ENCODE data around the gene C2CD3.

C2CD3 gene

DNA sequence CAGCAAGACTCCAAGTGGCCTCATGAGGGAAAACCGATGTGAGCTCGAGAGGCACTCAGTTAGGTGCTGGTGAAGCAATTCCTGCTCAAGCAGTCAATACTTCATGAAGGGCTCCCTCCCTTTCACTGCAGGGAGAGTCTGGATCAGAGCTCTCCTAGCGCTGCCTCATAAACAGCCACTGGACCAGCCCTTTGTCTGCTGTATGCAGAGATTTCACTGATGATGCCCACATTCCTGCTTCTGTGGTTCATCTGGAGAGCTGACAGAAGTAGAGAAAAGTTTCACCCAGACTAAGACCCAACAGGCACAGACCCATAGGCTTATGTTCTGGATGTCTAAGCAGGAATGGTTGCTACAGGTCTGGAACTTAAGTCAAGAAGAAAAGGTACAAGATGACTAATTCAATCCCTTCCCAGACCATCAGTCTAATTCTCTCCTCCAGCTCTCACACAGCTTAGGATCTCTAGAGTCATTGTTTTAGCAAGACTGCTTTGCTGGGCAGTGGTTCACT is 192.2 kb downstream of the C2CD3 start:
- peak; percentile 59 for DNase-seq (ENCODE audit: low spot score)

GRCh38 chr11:73977856-73978519 is 192.8 kb downstream of the C2CD3 start:
- no peak for DNase-seq (ENCODE audit: low spot score)

DNA sequence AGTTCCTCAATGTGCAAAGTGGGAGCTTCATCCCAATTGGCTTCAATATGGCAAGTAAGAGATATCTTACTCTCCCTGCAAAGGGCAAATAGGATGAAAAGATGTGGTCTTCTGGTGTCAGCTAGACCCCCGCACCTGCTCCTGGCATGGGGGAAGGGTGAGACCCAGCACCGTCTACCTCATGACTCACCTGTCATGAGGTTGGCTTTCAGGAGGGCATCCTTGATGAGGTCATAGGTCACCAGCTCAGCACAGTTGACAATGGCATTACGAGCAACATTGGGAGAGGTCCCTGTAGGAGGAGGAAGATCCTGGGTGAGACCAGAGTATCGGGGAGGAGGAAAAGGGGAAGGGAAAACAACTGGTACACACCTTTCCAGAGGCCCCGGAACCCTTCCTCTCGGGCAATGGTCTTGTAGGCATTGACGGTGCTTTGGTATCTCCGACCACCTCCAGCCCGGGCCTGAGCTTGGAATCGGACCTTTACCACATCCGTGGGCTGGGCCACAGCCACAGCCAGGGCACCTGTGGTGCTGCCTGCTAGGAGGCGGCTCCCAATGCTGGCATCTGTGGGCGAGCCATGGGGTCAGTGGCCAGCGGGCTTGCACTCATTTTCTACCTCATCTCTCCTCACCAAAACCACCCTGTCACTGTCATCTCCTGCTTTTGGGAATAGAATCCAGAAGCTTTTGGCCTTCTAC is 194.2 kb downstream of the C2CD3 start:
- DNase-seq (ENCODE audit: low spot score): no peak

- no peak for DNase-seq (ENCODE audit: low spot score)
These were observed 195.4 kb downstream of the C2CD3 start for GRCh38 chr11:73975479-73975757.

- no peak for DNase-seq (ENCODE audit: low spot score)
These were observed 196.0 kb downstream of the C2CD3 start for GRCh38 chr11:73974604-73975478.

DNA sequence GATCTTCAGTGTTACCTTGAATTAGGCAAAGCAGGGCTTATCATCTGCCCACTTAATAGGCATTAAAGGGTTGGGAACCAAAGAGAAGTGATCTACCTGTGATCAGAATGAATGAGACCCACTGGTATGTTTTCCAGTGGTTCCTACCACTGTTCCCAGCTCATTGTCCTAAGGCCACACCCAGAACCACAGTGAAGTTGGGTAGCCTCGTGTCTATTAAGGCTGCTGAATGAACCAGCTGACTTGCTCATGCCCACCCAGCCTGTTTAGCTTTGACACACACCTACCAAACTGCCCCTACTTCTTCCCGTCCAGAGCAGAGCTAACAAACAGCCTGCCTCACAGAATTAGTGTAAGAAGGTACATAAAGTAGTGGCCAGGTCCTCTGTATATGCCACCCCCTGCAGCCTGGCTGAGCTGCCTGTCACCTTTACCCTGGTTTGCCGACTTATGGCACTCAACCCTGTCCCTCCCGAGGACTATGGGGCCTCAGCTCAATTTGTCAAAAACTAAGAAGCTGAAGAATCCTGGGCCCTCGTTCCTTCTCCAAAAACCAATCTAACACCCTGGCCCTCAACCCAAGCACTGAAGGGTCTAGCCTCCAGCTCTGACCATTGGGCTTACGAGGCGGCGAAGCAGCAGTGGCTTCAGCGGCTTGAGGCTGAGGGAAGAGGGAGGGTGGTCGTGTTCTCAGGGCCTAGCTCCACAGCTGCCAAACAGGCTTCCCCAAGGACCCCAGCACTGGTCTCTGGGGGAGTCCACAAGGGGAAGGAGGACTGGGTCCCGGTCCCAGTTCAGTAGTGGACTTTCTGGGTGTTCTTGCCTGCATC is 198.0 kb downstream of the C2CD3 start:
- DNase-seq (ENCODE audit: low spot score): no peak

- DNase-seq (ENCODE audit: low spot score): no peak
These were observed 198.6 kb downstream of the C2CD3 start for GRCh38 chr11:73972187-73972586.

GRCh38 chr11:73971175-73971719 is 199.6 kb downstream of the C2CD3 start:
- no peak for DNase-seq (ENCODE audit: low spot score)

- no peak for DNase-seq (ENCODE audit: low spot score)
These were observed 200.6 kb downstream of the C2CD3 start for GRCh38 chr11:73969991-73970800.

- no peak for DNase-seq (ENCODE audit: low spot score)
These were observed 201.7 kb downstream of the C2CD3 start for GRCh38 chr11:73969091-73969490.

GRCh38 chr11:73968356-73968966 is 202.3 kb downstream of the C2CD3 start:
- no peak for DNase-seq (ENCODE audit: low spot score)

DNA sequence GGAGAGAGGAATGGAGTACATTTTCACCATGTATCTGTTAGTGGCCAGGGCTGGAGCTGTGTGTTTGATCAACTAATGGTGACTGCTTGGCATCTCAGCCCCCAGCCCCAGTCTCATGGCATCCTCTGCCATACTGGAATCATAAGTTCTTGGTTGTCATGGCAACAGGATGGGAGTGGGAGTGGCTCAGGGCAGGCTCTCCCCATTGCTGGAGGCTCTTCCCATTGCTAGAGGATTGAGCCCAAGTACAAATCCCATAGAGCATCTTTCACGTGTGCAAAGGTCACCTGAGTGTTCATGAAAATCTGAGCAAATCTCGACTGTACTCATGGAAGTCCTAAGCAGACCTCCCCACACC is 205.1 kb downstream of the C2CD3 start:
- DNase-seq (ENCODE audit: low spot score): no peak

DNA sequence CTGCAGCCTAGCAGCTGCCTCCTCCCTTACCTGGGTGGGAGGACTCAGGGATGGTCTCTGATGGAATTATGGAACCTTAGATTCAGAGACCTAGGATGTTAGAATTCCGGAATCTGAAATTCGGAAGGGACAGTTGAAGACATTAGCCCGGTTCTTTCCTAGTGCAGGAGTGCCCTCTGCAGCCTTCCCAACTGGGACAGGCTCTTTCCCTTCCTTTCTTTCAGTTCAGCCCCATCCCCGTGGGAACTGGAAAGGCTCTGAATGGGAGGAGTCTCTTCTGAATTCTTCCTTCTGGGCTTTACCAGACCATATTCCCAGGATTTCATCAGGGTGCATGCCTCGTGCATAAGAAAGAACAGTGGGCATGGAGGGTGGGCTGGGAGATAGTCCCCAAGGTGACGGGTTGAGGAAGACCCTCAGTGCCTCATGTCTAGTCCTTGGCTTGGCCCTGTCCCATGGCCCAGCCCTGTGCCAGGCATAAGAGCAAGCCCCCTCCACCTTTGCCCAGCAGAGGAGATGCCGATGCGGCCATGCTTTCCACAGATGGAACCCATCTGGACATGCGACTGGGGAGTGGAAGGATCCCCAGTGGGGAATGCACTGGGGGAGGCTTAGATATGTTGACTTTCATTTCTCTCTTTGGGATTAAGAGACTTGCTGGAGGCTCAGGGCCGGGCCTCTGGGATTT is 205.6 kb downstream of the C2CD3 start:
- no peak for DNase-seq (ENCODE audit: low spot score)

DNA sequence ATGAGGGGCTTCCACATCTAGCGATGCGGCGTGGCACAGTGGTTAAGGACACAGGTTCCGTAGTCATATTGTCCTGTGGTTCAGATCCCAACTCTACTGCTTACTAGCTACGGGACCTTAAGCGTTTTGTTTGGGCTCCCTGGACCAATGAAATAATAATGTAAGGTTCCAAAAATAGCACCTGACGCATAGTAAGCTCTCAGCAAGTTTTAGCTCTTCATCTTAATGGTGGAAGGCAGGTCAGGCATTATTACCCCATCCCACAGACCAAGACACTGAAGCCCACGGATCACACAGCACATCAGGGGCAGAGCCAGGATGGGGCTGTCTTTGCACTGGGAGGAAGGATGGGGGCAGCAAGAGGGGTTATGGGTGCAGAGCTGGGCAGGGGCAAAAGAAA is 206.9 kb downstream of the C2CD3 start:
- DNase-seq (ENCODE audit: low spot score): no peak
